Esophagus squamous epithelium (tissue), 4 donors: Measurements from ENCODE around the gene SMDT1.

ENCODE experiments used
- CTCF ChIP-seq, 6 experiments: fragments of 450-650 bp in 4 of 6; fragments of 200-600 bp in 2 of 6; sonication (generic) in 2 of 6; IDR thresholded peaks; one replicate each; pipeline ENCODE4 v1.5.1; 2016 to 2019; ENCODE audit warnings: antibody characterized with exemption in 6 of 6, mild to moderate bottlenecking in 4 of 6, moderate library complexity in 4 of 6
- POLR2A ChIP-seq, 4 donors: fragments of 450-650 bp; IDR thresholded peaks; one replicate each; pipeline ENCODE4 v1.6.1; 2017; ENCODE audit warnings: antibody characterized with exemption in 4 of 4, mild to moderate bottlenecking in 4 of 4, moderate library complexity in 3 of 4

- no peak for TF ChIP-seq CTCF (IDR thresholded peaks at IDR 0.05)
- no peak for TF ChIP-seq POLR2A (IDR thresholded peaks at IDR 0.05)
Measured at GRCh38 chr22:42073621-42074041, 5.9 kb upstream of the SMDT1 start.
